GM19467 (cell line): ENCODE data around the gene OR2AT4.

ENCODE experiments used
- ATAC-seq: cut with Tn5 transposase; IDR thresholded peaks from one replicate; pipeline ENCODE4 v1.9.1; 2021; ENCODE audit warnings: mild to moderate bottlenecking, moderate library complexity; ENCODE audit not compliant: unreplicated experiment

OR2AT4 gene

DNA sequence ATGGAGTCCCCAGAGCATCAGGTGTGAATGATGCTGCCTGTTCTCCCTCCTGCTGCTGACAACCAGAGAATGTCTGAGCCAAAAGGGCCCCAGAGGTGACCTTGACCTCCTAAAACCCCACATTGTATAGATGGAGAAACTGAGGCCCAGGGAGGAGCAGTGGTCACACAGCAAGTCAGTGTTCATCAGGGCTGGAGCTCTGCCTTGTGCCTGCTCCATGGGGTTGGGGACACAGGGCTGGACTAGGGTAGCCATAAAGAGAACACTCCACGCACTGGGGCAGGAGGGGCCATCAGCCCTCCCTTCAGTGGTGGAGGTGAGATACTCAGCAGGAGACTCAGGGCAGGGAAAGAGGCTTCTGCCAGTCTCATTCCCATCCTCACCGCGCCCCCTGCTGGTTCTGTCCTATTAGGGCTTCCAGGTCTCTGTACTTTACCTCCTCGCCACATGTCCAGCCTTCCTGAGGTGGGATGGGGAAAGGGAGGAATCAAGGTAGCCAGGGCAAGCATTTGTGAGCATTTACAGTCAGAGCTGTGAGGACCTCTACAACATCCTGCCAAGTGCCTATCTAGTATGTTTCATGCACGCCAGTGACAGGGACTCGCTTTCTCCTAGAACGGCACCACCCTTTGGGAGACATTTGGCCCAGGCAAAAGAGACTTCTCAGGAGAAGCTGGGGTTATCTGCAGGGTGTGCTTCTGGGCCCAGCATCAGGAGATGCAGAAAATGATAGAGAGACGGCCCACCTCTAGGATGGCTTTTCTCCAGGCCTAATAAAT is 64.7 kb downstream of the OR2AT4 start:
- no peak for ATAC-seq
